Lower leg skin (tissue), 3 donors: Measurements from ENCODE around the gene AK2.
"Not testable (repeated sequence)": the region's sequence is repeated elsewhere in the genome, so short reads cannot be mapped to it uniquely, and the experiment has no call there.

Experiments
- POLR2A ChIP-seq, 2 donors: fragments of 450-650 bp; IDR thresholded peaks; one replicate each; pipeline ENCODE4 v1.6.1; 2016 to 2017; ENCODE audit warnings: antibody characterized with exemption in 2 of 2, mild to moderate bottlenecking in 1 of 2, moderate library complexity in 1 of 2
- TF ChIP-seq, protein P1 (sequence below), 3 donors: fragments of 450-650 bp; IDR thresholded peaks; one replicate each; pipeline ENCODE4 v1.5.1; 2016; ENCODE audit warnings: antibody characterized with exemption in 3 of 3, mild to moderate bottlenecking in 3 of 3, moderate library complexity in 2 of 3

DNA sequence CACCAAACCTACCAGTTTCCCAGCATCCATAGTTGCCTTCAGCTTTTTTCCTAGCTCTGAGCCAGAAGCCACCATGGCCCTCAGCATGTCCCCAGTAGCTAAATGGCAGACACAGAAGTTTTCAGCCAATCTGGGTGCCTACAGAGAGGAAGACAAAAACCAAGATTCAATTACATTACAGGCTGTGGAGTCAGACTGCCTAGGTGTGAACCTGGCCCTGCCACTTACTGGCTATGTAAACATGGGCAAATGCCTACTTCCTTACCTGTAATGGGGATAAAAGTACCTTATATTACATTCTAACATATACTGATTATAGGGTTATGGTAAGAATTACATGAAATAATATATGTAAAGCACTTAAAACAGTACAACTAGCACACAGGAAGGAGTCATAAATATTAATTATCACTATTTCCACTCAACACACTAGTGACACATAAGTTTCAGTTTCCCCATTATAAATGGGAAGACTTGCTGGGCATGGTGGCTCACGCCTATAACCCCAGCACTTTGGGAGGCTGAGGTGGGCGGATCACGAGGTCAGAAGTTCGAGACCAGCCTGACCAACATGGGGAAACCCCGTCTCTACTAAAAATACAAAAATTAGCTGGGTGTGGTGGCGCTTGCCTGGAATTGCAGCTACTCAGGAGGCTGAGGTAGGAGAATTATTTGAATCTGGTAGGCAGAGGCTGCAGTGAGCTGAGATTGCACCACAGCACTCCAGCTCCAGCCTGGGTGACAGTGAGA, 12.1 kb downstream of the AK2 start:
- TF ChIP-seq, protein P1, sequence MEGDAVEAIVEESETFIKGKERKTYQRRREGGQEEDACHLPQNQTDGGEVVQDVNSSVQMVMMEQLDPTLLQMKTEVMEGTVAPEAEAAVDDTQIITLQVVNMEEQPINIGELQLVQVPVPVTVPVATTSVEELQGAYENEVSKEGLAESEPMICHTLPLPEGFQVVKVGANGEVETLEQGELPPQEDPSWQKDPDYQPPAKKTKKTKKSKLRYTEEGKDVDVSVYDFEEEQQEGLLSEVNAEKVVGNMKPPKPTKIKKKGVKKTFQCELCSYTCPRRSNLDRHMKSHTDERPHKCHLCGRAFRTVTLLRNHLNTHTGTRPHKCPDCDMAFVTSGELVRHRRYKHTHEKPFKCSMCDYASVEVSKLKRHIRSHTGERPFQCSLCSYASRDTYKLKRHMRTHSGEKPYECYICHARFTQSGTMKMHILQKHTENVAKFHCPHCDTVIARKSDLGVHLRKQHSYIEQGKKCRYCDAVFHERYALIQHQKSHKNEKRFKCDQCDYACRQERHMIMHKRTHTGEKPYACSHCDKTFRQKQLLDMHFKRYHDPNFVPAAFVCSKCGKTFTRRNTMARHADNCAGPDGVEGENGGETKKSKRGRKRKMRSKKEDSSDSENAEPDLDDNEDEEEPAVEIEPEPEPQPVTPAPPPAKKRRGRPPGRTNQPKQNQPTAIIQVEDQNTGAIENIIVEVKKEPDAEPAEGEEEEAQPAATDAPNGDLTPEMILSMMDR (IDR thresholded peaks at IDR 0.05): not testable (repeated sequence)
- not testable (repeated sequence) for TF ChIP-seq POLR2A (IDR thresholded peaks at IDR 0.05)
